PC-9 (cell line): ENCODE data around the gene ZDHHC11.
"Not testable (repeated sequence)": the region's sequence is repeated elsewhere in the genome, so short reads cannot be mapped to it uniquely, and the experiment has no call there.

Experiments used
- EZH2 ChIP-seq: fragments of 200-600 bp; sonication (generic); IDR thresholded peaks from 2 replicates; pipeline ENCODE4 v1.8.0; 2017; ENCODE audit warnings: antibody characterized with exemption, low read depth
- TF ChIP-seq, protein P1 (sequence below): fragments of 200-600 bp; sonication (generic); conservative IDR thresholded peaks from 2 replicates; pipeline ENCODE4 v1.6.1; 2017; ENCODE audit warnings: mixed run types, antibody characterized with exemption, mild to moderate bottlenecking, moderate library complexity

DNA sequence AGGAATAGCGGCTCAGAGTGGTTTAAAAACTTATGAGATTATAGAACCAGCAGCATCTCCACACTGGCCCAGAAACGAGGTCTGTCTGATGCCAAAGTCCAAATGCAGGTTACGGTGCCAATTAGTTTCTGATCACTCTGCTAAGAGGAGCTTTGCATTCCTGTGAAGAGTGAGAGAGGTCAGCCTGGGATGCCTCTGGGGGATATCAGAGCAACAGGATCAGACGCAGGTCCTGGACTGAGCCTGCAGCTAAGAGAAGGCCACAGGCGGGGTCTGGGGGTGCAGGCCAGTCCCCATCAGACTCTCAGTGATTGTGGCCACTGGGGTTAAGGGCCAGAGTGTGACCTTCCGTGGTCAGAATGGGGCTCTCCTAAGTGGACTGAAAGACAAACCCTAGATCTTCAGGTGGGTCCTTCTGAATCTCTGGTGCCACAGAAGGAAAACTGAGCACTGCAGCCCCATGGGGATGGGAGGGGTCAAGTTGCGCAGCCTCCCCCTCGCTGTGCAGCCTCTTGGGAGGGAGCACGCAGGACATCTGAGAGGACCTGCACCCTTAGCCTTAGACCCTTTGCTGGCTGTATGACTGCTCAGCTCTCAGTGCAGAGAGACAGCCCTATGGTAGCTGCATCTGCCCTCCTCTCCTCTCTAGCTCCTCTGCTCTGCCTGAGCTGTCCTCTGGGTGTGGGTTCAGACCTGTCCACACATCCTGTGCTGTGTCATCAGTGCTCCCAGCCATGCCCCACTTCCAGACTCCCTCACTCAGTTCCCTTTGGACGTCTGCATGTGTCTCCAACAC lies 42.9 kb downstream of the ZDHHC11 start:
- TF ChIP-seq, protein P1, sequence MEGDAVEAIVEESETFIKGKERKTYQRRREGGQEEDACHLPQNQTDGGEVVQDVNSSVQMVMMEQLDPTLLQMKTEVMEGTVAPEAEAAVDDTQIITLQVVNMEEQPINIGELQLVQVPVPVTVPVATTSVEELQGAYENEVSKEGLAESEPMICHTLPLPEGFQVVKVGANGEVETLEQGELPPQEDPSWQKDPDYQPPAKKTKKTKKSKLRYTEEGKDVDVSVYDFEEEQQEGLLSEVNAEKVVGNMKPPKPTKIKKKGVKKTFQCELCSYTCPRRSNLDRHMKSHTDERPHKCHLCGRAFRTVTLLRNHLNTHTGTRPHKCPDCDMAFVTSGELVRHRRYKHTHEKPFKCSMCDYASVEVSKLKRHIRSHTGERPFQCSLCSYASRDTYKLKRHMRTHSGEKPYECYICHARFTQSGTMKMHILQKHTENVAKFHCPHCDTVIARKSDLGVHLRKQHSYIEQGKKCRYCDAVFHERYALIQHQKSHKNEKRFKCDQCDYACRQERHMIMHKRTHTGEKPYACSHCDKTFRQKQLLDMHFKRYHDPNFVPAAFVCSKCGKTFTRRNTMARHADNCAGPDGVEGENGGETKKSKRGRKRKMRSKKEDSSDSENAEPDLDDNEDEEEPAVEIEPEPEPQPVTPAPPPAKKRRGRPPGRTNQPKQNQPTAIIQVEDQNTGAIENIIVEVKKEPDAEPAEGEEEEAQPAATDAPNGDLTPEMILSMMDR, result not testable (repeated sequence)
- TF ChIP-seq EZH2, result not testable (repeated sequence)
